NCI-H1048 (cell line): ENCODE measurements around the gene TCF12.

Source experiments
- DNase-seq: peaks from one replicate; lab custom pipeline; 2025; lab: John Stamatoyannopoulos, UW

TCF12 gene

GRCh38 chr15:56918046-56918938, at the start of gene TCF12:
Gene TCF12 (plus strand): TSS chr15:56918644. CDS start chr15:56919914, 1,270 bp downstream.
- peak; percentile 84 for DNase-seq

- no peak for DNase-seq
Measured at GRCh38 chr15:56869573-56869972, 48.9 kb upstream of the TCF12 start.

- no peak for DNase-seq
Measured at GRCh38 chr15:56871185-56871584, 47.3 kb upstream of the TCF12 start.

- no peak for DNase-seq
Measured at GRCh38 chr15:56871867-56872266, 46.6 kb upstream of the TCF12 start.

GRCh38 chr15:56877255-56877970, 41.0 kb upstream of the TCF12 start:
- DNase-seq: no peak

GRCh38 chr15:56879502-56879901, 38.9 kb upstream of the TCF12 start:
- DNase-seq: no peak

- no peak for DNase-seq
Measured at GRCh38 chr15:56883088-56883487, 35.4 kb upstream of the TCF12 start.

GRCh38 chr15:56886363-56886931, 32.0 kb upstream of the TCF12 start:
- no peak for DNase-seq

GRCh38 chr15:56886932-56887781, 31.3 kb upstream of the TCF12 start:
- peak; percentile 58 for DNase-seq

- no peak for DNase-seq
Measured at GRCh38 chr15:56887782-56888438, 30.5 kb upstream of the TCF12 start.

GRCh38 chr15:56890038-56890437, 28.4 kb upstream of the TCF12 start:
- DNase-seq: no peak

- no peak for DNase-seq
Measured at GRCh38 chr15:56891852-56892440, 26.5 kb upstream of the TCF12 start.

GRCh38 chr15:56892659-56893363, 25.6 kb upstream of the TCF12 start:
- no peak for DNase-seq

GRCh38 chr15:56893364-56893678, 25.1 kb upstream of the TCF12 start:
- DNase-seq: no peak

- no peak for DNase-seq
Measured at GRCh38 chr15:56894601-56895000, 23.8 kb upstream of the TCF12 start.

- DNase-seq: no peak
Measured at GRCh38 chr15:56901931-56902330, 16.5 kb upstream of the TCF12 start.

GRCh38 chr15:56906766-56907165, 11.7 kb upstream of the TCF12 start:
- no peak for DNase-seq

- DNase-seq: no peak
Measured at GRCh38 chr15:56910801-56911200, 7.6 kb upstream of the TCF12 start.

- DNase-seq: no peak
Measured at GRCh38 chr15:56913241-56913640, 5.2 kb upstream of the TCF12 start.

- DNase-seq: no peak
Measured at GRCh38 chr15:56913670-56914069, 4.8 kb upstream of the TCF12 start.

- DNase-seq: no peak
Measured at GRCh38 chr15:56915888-56916287, 2.6 kb upstream of the TCF12 start.
